Measurements from ENCODE around the gene ARHGAP10. TPM values are rescaled to one million over a fixed set of nuclear protein-coding genes. Genes with fewer than 3 reads are reported as not detected.

Gene ARHGAP10
- total RNA-seq, 1 donor from 2014 or later, result 28.0 TPM

GRCh38 chr4:148021686-148022085 is 289.8 kb downstream of the ARHGAP10 start:
- no peak overlapping the region for H3K27ac Mint-ChIP-seq (ENCODE audit: unreplicated experiment)
- H3K4me3 Mint-ChIP-seq (ENCODE audit: unreplicated experiment), result no peak overlapping the region
- DNase-seq (ENCODE audit: low read depth) (no peak), FAIRE-seq (no peak)
- H3K9me3 Mint-ChIP-seq (ENCODE audit: unreplicated experiment), result no peaks in the 10 kb centered on the region
- H2AFZ ChIP-seq (ENCODE audit: low read depth, low read length), result no peak overlapping the region
- no peak overlapping the region for H3K4me2 ChIP-seq (ENCODE audit: low read length)
- no peaks in the 10 kb centered on the region for H3K36me3 ChIP-seq (ENCODE audit: insufficient read depth, low read length)
- H3K9me3 ChIP-seq (ENCODE audit: insufficient read depth, low read depth, low read length), result no peaks in the 10 kb centered on the region
- H3K4me1 ChIP-seq (ENCODE audit: insufficient read depth, low read length), result peaks cover 4% of the 10 kb centered on the region
- H3K4me1 Mint-ChIP-seq (ENCODE audit: low read depth, unreplicated experiment), result peaks cover 7% of the 10 kb centered on the region
- H4K20me1 ChIP-seq (ENCODE audit: insufficient read depth, low read length), result peaks cover 4% of the 10 kb centered on the region
- no peak for TF ChIP-seq CTCF (IDR thresholded peaks at IDR 0.05; ENCODE audit: insufficient read depth, low read depth, low read length)
- no peak for TF ChIP-seq EZH2 (IDR thresholded peaks at IDR 0.05; ENCODE audit: insufficient read depth, low read length)
- H3K9ac ChIP-seq (ENCODE audit: low read length), result no peak overlapping the region
- no peaks in the 10 kb centered on the region for H3K79me2 ChIP-seq (ENCODE audit: insufficient read depth, low read length)
- H3K27me3 ChIP-seq (ENCODE audit: insufficient read depth, low read length), result no peaks in the 10 kb centered on the region
- no peaks in the 10 kb centered on the region for H3K36me3 Mint-ChIP-seq (ENCODE audit: low read depth, unreplicated experiment)
- no peaks in the 10 kb centered on the region for H3K27me3 Mint-ChIP-seq (ENCODE audit: low read depth, unreplicated experiment)
- no peak overlapping the region for H3K4me3 ChIP-seq (ENCODE audit: insufficient read depth, low read depth, low read length)
- no peak overlapping the region for H3K27ac ChIP-seq (ENCODE audit: low read depth, low read length)

GRCh38 chr4:148022975-148023374 is 291.1 kb downstream of the ARHGAP10 start:
- FAIRE-seq, result no peak
- H3K9ac ChIP-seq (ENCODE audit: low read length), result no peak overlapping the region
- no peaks in the 10 kb centered on the region for H3K79me2 ChIP-seq (ENCODE audit: insufficient read depth, low read length)
- Mint-ChIP-seq H3K9me3 (ENCODE audit: unreplicated experiment) (no peaks in the 10 kb centered on the region), H3K27ac (ENCODE audit: unreplicated experiment) (no peak overlapping the region), H3K4me3 (ENCODE audit: unreplicated experiment) (no peak overlapping the region), H3K36me3 (ENCODE audit: low read depth, unreplicated experiment) (no peaks in the 10 kb centered on the region), H3K4me1 (ENCODE audit: low read depth, unreplicated experiment) (peaks cover 8% of the 10 kb centered on the region), H3K27me3 (ENCODE audit: low read depth, unreplicated experiment) (no peaks in the 10 kb centered on the region)
- TF ChIP-seq EZH2 (IDR thresholded peaks at IDR 0.05; ENCODE audit: insufficient read depth, low read length) (no peak), CTCF (IDR thresholded peaks at IDR 0.05; ENCODE audit: insufficient read depth, low read depth, low read length) (no peak)
- no peak for DNase-seq (ENCODE audit: low read depth)
- H3K9me3 ChIP-seq (ENCODE audit: insufficient read depth, low read depth, low read length), result no peaks in the 10 kb centered on the region
- H3K4me3 ChIP-seq (ENCODE audit: insufficient read depth, low read depth, low read length), result no peak overlapping the region
- H3K27me3 ChIP-seq (ENCODE audit: insufficient read depth, low read length), result no peaks in the 10 kb centered on the region
- H3K27ac ChIP-seq (ENCODE audit: low read depth, low read length), result no peak overlapping the region
- no peaks in the 10 kb centered on the region for H3K36me3 ChIP-seq (ENCODE audit: insufficient read depth, low read length)
- H3K4me1 ChIP-seq (ENCODE audit: insufficient read depth, low read length), result peaks cover 4% of the 10 kb centered on the region
- no peak overlapping the region for H2AFZ ChIP-seq (ENCODE audit: low read depth, low read length)
- peaks cover 2% of the 10 kb centered on the region for H4K20me1 ChIP-seq (ENCODE audit: insufficient read depth, low read length)
- no peak overlapping the region for H3K4me2 ChIP-seq (ENCODE audit: low read length)

- Histone ChIP-seq H3K36me3 (ENCODE audit: insufficient read depth, low read length) (no peaks in the 10 kb centered on the region), H3K9me3 (ENCODE audit: insufficient read depth, low read depth, low read length) (no peaks in the 10 kb centered on the region), H3K4me1 (ENCODE audit: insufficient read depth, low read length) (peaks cover 4% of the 10 kb centered on the region), H3K4me2 (ENCODE audit: low read length) (no peak overlapping the region), H4K20me1 (ENCODE audit: insufficient read depth, low read length) (peaks cover 5% of the 10 kb centered on the region), H3K27ac (ENCODE audit: low read depth, low read length) (no peak overlapping the region), H3K9ac (ENCODE audit: low read length) (no peak overlapping the region), H3K27me3 (ENCODE audit: insufficient read depth, low read length) (no peaks in the 10 kb centered on the region), H3K4me3 (ENCODE audit: insufficient read depth, low read depth, low read length) (no peak overlapping the region), H2AFZ (ENCODE audit: low read depth, low read length) (no peak overlapping the region), H3K79me2 (ENCODE audit: insufficient read depth, low read length) (no peaks in the 10 kb centered on the region)
- no peak for FAIRE-seq
- Mint-ChIP-seq H3K4me3 (ENCODE audit: unreplicated experiment) (no peak overlapping the region), H3K4me1 (ENCODE audit: low read depth, unreplicated experiment) (peaks cover 8% of the 10 kb centered on the region), H3K27me3 (ENCODE audit: low read depth, unreplicated experiment) (no peaks in the 10 kb centered on the region), H3K9me3 (ENCODE audit: unreplicated experiment) (no peaks in the 10 kb centered on the region), H3K36me3 (ENCODE audit: low read depth, unreplicated experiment) (no peaks in the 10 kb centered on the region), H3K27ac (ENCODE audit: unreplicated experiment) (no peak overlapping the region)
- no peak for DNase-seq (ENCODE audit: low read depth)
- TF ChIP-seq CTCF (IDR thresholded peaks at IDR 0.05; ENCODE audit: insufficient read depth, low read depth, low read length) (no peak), EZH2 (IDR thresholded peaks at IDR 0.05; ENCODE audit: insufficient read depth, low read length) (no peak)
These were observed 291.8 kb downstream of the ARHGAP10 start for GRCh38 chr4:148023512-148024181.

Measured in astrocyte (in vitro differentiated cells and primary cell).